Thymus (tissue), 11 donors: ENCODE data around the gene DTX3. TPM values are rescaled to one million over a fixed set of nuclear protein-coding genes. Genes with fewer than 3 reads are reported as not detected.

Experiments
- DNase-seq, 9 donors: peaks; one replicate each; pipeline ENCODE4 v3.0.0-alpha.2; 2013; ENCODE audit warnings: low spot score in 9 of 9, low read depth in 6 of 9, missing footprints in 1 of 9
- H3K27ac ChIP-seq, 2 donors: one replicate each; pipeline ENCODE4 v1.5.1; 2013; ENCODE audit warnings: control low read depth in 1 of 2, low read depth in 1 of 2, low read length in 1 of 2, mild to moderate bottlenecking in 1 of 2, moderate library complexity in 1 of 2
- H3K27me3 ChIP-seq, 2 donors: one replicate each; pipeline ENCODE4 v1.5.1; 2013; ENCODE audit warnings: low read length in 1 of 2; ENCODE audit not compliant: control insufficient read depth in 2 of 2, insufficient read depth in 1 of 2
- H3K36me3 ChIP-seq, 2 donors: one replicate each; pipeline ENCODE4 v1.5.1; 2013; ENCODE audit warnings: low read length in 1 of 2, mild to moderate bottlenecking in 1 of 2, moderate library complexity in 1 of 2; ENCODE audit not compliant: control insufficient read depth in 2 of 2, insufficient read depth in 2 of 2
- H3K4me1 ChIP-seq, 2 donors: one replicate each; pipeline ENCODE4 v1.5.1; 2013; ENCODE audit warnings: low read length in 2 of 2; ENCODE audit not compliant: control insufficient read depth in 2 of 2, insufficient read depth in 2 of 2
- H3K4me3 ChIP-seq, 2 donors: one replicate each; pipeline ENCODE4 v1.5.1; 2013; ENCODE audit warnings: low read length in 2 of 2, control low read depth in 1 of 2, mild to moderate bottlenecking in 1 of 2
- H3K9me3 ChIP-seq, 2 donors: one replicate each; pipeline ENCODE4 v1.5.1; 2013; ENCODE audit warnings: low read length in 1 of 2, mild to moderate bottlenecking in 1 of 2; ENCODE audit not compliant: control insufficient read depth in 2 of 2, insufficient read depth in 1 of 2
- WGBS: extraction: QIAGEN DNeasy Blood & Tissue Kit; methylation state at CpG from one replicate; pipeline ENCODE4 v1.1.7; 2013; 5-methylcytosine and 5-hydroxymethylcytosine counted together
- polyA plus RNA-seq: library from polyadenylated mRNA; stranded (reverse); fragments of 200-250 nt; gene quantifications from one replicate; pipeline ENCODE4 v1.2.3, GENCODE V29; 2013
- total RNA-seq: library from RNA; stranded (reverse); fragments of 120-200 nt; gene quantifications from one replicate; pipeline ENCODE4 v1.2.4, GENCODE V29; 2013
- donor health status: healthy.

The DTX3 gene
- total and polyA plus RNA-seq, 2 donors: 16.6 to 36.8 TPM

GRCh38 chr12:57625261-57626032 lies 20.8 kb downstream of the DTX3 start:
- Histone ChIP-seq H3K27me3 (peaks cover 78 to 100% of the 10 kb centered on the region in 2 donors), H3K4me3 (no peak overlapping the region), H3K36me3 (no peaks in the 10 kb centered on the region), H3K9me3 (peaks cover 0 to 10% of the 10 kb centered on the region in 2 donors), H3K4me1 (peaks cover 0 to 14% of the 10 kb centered on the region in 2 donors), H3K27ac (no peak overlapping the region)
- no peak for DNase-seq
- WGBS: 80% methylated on average over 12 of the region's 12 CpGs

GRCh38 chr12:57626111-57626920 lies 21.7 kb downstream of the DTX3 start:
- no peak overlapping the region for H3K4me3 ChIP-seq
- DNase-seq: no peak
- WGBS: 47% methylated on average over 13 of the region's 13 CpGs
- H3K36me3 ChIP-seq: no peaks in the 10 kb centered on the region
- peaks cover 0 to 7% of the 10 kb centered on the region in 2 donors for H3K4me1 ChIP-seq
- H3K9me3 ChIP-seq: peaks cover 0 to 2% of the 10 kb centered on the region in 2 donors
- H3K27me3 ChIP-seq: peaks cover 78 to 100% of the 10 kb centered on the region in 2 donors
- no peak overlapping the region for H3K27ac ChIP-seq

- peaks cover 0 to under 1% of the 10 kb centered on the region in 2 donors for H3K4me1 ChIP-seq
- H3K27me3 ChIP-seq: peaks cover 78 to 100% of the 10 kb centered on the region in 2 donors
- H3K9me3 ChIP-seq: peaks cover 0 to 2% of the 10 kb centered on the region in 2 donors
- H3K36me3 ChIP-seq: no peaks in the 10 kb centered on the region
- H3K27ac ChIP-seq: no peak overlapping the region
- no peak for DNase-seq
- no peak overlapping the region for H3K4me3 ChIP-seq
- 17% methylated on average over 9 of the region's 9 CpGs for WGBS
Observed at GRCh38 chr12:57626921-57627445, 22.4 kb downstream of the DTX3 start.

GRCh38 chr12:57627501-57628279 lies 23.1 kb downstream of the DTX3 start:
- Histone ChIP-seq H3K9me3 (peaks cover 0 to 5% of the 10 kb centered on the region in 2 donors), H3K27ac (no peak overlapping the region), H3K36me3 (no peaks in the 10 kb centered on the region), H3K4me3 (no peak overlapping the region), H3K4me1 (peaks cover 0 to 6% of the 10 kb centered on the region in 2 donors), H3K27me3 (peaks cover 78 to 100% of the 10 kb centered on the region in 2 donors)
- DNase-seq: no peak
- WGBS: 4% methylated on average over 67 of the region's 67 CpGs

GRCh38 chr12:57628280-57629191 lies 23.9 kb downstream of the DTX3 start:
- no peak overlapping the region for H3K27ac ChIP-seq
- H3K4me3 ChIP-seq: no peak overlapping the region
- H3K27me3 ChIP-seq: peaks cover 76 to 100% of the 10 kb centered on the region in 2 donors
- peaks cover 0 to 11% of the 10 kb centered on the region in 2 donors for H3K4me1 ChIP-seq
- 47% methylated on average over 29 of the region's 29 CpGs for WGBS
- H3K9me3 ChIP-seq: peaks cover 0 to 5% of the 10 kb centered on the region in 2 donors
- DNase-seq: no peak
- H3K36me3 ChIP-seq: no peaks in the 10 kb centered on the region

- peaks cover 0 to 11% of the 10 kb centered on the region in 2 donors for H3K4me1 ChIP-seq
- H3K9me3 ChIP-seq: peaks cover 0 to 5% of the 10 kb centered on the region in 2 donors
- peaks cover 77 to 92% of the 10 kb centered on the region in 2 donors for H3K27me3 ChIP-seq
- H3K36me3 ChIP-seq: no peaks in the 10 kb centered on the region
- no peak overlapping the region for H3K4me3 ChIP-seq
- DNase-seq: no peak
- 88% methylated on average over 5 of the region's 5 CpGs for WGBS
- no peak overlapping the region for H3K27ac ChIP-seq
Observed at GRCh38 chr12:57629897-57630471, 25.4 kb downstream of the DTX3 start.

GRCh38 chr12:57630891-57631433 lies 26.3 kb downstream of the DTX3 start:
- no peak for DNase-seq
- Histone ChIP-seq H3K9me3 (peaks cover 0 to 5% of the 10 kb centered on the region in 2 donors), H3K36me3 (no peaks in the 10 kb centered on the region), H3K4me3 (no peak overlapping the region), H3K4me1 (peaks cover 0 to 11% of the 10 kb centered on the region in 2 donors), H3K27ac (no peak overlapping the region), H3K27me3 (peaks cover 74 to 89% of the 10 kb centered on the region in 2 donors)
- 63% methylated on average over 6 of the region's 6 CpGs for WGBS
